HG03196 (cell line): Measurements from ENCODE around the gene TFAP2A.

ENCODE experiments used
- ATAC-seq: cut with Tn5 transposase; IDR thresholded peaks from one replicate; pipeline ENCODE4 v1.9.1; 2021; ENCODE audit not compliant: unreplicated experiment

TFAP2A gene

DNA sequence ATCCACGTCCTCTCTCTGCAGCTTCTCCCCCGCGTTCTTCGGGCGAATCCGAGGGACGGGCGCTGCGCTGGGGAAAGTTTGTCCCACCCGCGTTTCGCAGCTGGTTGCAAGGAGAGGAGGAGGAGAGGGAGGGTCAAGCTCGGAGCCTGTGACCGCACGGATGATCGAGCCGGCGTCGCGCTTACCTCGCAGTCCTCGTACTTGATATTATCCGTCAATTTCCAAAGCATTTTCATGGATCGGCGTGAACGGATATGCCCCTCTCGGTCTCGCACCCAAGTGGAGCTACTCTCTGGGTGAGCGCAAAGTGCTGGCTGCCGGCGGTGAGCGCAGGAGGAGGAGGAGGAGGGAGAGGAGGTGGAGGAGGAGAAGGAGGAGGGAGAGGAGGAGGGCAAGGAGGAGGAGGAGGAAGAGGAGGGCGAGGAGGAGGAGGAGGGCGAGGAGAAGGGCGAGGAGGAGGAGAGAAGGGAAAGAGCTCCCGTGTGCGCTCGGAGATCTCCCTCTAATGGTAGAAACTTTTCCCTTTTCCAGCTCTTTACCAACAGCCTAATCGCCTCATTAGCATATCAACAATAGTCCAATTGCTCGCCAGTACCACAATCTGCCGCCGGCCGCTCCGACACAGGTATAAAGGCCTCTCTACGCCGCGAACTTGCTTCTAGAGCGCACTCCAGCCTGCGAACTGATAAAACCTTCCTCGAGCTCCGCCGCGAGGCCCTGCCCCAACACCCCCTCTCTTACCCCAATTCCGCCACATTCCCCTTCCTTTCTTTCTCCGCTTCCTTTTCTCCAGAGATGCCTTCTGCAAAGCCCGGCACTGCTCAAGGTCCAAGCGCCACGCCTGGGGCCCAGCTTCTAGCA lies at the start of gene TFAP2A:
Gene TFAP2A, minus strand, starts transcription at position 319 of the 861 bp plus-strand sequence. Its CDS starts 83 bp downstream, at position 236.
- no peak for ATAC-seq

DNA sequence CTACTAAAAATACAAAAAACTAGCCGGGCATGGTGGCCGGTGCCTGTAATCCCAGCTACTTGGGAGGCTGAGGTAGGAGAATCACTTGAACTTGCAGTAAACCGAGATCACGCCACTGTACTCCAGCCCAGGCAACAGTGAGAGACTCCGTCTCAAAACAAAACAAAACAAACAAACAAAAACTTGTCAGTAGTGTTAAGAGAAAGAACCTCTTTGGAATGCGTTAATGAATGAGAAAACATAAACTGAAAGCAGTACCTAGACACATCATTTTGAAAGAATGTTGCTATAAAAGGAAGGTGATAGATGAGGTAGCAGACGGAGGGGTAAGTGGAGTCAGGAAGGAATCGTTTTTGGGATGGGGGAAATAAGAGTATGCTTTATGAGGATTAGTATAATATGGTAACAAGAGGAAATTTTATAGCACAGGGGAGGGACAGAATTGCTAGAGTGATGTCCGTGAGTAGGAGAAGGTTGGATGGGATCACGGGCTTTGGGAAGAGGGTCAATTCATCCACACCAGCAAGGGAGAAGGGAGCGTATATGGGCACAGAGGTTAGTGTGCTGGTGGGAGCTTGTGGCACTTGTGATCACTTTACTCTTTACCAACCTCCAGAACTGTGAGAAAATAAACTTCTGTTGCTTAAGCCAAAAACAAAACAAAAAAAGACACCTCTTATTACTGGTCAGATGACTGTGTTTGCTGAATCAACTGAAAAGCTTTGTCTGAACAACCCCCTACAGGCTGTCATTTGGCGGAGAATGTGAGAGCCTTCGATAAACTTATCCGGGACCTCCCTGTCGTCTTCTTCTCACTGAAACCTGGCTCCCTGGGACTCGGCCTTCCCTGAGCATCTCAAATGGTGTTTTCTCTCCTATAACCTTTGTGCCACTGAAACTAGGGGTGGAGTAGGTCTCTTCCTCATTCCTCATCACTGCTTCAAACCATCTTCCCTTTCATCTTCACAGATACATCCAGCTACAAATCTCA lies 48.9 kb upstream of the TFAP2A start:
- ATAC-seq = no peak

GRCh38 chr6:10463040-10463439 lies 48.2 kb upstream of the TFAP2A start:
- no peak for ATAC-seq

DNA sequence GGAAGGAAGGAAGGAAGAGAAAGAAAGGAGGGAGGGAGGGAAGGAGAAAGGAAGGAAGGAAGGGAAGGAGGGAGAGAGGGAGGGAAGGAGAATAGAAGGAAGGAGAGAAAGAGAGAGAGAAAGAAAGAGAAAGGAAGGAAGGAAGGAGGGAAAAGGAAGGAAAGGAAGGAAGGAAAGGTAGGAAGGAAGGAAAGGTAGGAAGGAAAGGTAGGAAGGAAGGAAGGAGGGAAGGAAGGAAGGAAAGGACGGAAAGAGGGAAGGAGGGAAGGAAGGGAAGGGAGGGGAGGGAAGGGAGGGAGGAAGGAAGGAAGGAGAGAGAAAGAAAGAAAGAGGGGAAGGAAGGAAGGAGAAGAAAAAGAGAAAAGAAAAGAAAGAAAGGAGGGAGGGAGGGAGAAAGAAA lies 47.0 kb upstream of the TFAP2A start:
- ATAC-seq = no peak

DNA sequence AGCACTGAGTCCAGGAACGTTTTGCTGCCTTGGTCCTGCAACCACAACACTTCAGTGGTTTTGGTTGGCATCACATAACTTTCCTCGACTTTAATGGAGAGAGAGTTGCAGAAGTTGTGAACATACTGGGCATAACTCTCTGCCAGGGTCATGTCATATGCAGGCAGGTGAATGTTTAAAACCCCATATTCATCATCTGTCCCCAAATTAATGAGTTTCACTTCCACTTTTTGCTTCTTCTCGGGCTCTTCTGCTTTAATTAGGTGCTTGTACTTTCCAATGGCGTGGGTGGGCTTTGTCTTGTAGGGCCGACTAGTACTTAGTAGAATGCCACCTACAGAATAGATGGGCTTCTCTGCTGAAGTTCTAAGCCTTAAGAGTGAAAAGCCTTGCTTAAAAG lies 45.2 kb upstream of the TFAP2A start:
- peak; percentile 89 for ATAC-seq

GRCh38 chr6:10458287-10458686 lies 43.4 kb upstream of the TFAP2A start:
- ATAC-seq = no peak

DNA sequence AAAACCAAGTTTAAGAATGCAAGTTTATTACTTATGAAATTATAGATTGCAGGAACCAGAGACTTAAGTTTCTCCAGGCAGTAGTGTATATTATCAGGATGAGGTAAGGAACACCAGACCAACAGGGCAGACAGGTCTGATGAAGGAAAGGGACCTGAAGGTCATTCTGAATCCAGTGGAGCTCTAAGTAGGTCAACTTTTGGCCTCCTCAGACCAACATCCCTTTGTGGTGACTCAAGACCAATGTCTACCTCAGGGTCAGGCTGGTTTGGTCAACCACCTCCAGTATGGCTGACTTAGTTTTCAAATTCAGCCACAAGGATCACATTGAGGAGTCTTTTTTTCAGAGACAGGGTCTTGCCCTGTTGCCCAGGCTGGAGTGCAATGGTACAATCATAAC lies 38.7 kb upstream of the TFAP2A start:
- no peak for ATAC-seq

- ATAC-seq = no peak
Measured at GRCh38 chr6:10451828-10452509, 37.1 kb upstream of the TFAP2A start.

DNA sequence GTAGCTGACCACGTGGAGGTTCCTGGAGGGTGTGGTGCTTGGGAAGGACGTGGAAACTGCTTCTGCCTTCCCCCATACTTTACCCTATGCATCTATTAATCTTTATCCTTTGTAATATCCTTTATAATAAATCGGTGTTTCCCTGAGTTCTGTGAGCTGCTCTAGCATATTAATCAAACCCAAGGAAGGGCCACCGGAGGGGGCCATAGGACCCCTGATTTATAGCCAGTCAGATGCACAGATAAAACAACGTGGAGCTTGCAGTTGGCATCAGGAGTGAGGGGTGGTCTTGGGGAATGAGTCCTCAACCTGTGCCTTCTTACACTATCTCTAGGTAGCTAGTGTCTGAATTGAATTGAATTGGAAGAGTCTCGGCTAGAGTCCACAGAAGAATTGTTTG lies 36.5 kb upstream of the TFAP2A start:
- ATAC-seq = no peak

GRCh38 chr6:10449751-10450150 lies 34.9 kb upstream of the TFAP2A start:
- no peak for ATAC-seq

DNA sequence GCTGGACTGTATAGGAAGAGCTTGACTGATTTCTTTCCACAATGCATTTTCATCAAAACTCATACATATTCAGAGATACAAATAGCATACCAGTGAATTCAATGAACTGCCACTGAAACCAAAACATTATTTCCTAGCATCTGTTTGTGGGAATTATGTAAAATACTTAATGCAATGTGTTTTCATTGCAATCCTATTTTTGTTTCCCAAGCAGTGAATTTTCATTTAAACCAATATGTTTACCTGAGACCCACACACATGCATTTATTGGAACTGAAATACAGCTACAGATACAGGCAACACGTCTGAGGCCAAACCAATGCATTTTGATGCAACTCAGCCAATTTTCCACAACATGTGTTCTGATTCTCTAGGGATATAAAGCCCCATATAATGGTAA lies 33.2 kb upstream of the TFAP2A start:
- ATAC-seq = no peak

GRCh38 chr6:10446548-10446947 lies 31.7 kb upstream of the TFAP2A start:
- ATAC-seq = no peak

DNA sequence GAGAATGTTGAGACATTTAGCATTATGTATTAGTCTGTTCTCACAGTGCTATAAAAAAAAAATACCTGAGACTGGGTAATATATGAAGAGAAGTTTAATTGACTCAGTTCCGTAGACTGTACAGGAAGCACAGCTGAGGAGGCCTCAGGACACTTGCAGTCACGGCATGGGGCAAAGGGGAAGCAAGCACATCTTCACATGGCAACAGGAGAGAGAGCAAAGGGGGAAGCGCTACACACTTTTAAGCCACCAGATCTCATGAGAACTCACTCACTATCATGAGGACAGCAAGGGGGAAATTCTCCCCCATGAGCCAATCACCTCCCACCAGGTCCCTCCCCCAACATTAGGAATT lies 26.8 kb upstream of the TFAP2A start:
- no peak for ATAC-seq

DNA sequence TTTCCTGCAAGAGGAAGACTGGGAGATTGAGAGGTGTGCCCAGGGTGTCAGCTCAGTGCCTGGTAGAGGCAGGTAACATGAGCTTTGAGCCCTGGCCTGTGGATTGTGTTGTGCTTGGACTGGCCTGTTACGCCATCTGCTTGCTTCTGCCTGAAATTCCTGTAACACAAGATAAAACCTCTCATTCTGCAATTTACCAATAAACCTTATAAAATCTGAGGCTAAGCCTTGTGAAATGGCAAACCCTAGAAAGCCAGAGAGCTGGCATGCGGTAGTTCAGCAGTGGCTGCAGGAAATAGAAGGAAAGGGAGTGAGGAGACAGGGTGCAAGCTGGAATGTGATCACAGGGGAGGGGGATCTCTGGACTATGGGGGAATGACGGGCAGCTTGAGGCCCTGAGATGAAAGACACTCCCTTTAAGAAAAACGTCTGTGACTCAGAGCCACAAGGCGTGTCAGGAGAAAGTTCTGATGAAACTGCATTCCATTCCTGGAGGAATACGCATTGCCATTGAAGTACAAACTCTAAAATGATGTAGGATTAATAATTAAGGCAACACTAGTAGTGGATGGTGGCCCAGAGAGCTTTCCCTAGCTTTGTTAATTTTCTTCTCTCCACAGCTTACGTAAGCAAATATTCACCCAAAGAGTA lies 26.3 kb upstream of the TFAP2A start:
- ATAC-seq = no peak

- no peak for ATAC-seq
Measured at GRCh38 chr6:10437891-10438290, 23.0 kb upstream of the TFAP2A start.

DNA sequence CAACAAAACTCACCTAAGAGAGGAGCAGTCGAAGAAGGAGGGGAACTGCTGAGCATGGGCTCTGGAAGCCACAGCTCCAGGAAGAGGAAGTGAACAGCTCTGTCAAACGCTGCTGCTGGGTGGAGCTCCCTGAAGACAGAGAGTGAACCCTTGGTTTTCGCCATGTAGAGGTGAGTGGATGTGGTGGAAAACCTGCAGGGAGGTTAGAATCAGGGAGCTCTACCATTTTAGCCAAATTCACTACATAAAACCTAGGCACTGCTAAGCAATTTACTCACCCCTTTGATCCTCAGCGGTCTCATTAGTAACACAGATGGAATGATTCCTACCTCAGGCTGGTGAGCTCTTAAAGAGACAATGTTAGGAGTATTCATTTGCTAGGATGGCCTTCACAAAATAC lies 19.4 kb upstream of the TFAP2A start:
- ATAC-seq = no peak

GRCh38 chr6:10433322-10433721 lies 18.4 kb upstream of the TFAP2A start:
- no peak for ATAC-seq

GRCh38 chr6:10431423-10432164 lies 16.7 kb upstream of the TFAP2A start:
- no peak for ATAC-seq

DNA sequence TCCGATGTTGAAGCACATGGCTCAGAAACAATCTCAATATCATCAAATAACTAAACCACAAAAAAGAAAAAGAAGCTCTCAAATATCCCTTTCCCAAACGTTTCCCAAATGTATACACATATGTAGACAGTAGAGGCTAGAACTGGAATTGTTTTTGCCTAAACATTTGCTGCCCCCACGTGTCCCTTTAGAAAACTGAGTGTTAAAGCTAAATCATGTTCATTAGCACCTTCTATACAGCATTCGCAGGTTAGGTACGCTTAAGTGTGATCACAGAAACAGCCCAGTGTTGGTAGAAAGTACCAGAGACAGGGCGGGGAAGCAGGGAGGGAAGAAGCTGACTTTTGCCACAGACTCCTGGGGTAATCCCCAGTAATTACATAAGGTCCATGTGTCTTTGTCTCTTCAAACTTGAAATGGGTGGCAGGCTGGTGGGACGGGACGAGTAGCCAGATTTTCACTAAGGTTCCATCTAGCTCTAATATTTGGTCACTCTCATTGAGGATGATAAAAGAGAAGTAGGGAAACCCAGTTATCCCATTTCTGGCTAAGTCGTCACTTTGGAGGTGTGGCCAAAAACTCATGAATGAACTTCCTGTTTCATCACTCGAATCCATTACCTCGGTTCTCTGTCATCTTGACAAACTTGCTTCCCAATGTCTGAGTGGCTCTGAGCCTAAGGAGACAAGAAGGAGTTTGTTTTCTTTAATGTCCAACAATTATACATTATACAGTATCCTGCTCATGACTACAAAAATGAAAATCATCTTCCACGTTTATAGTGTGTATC lies 15.0 kb upstream of the TFAP2A start:
- peak; percentile 70 for ATAC-seq
